Thymus (tissue), 11 donors: Measurements from ENCODE around the gene PPL. TPM values are rescaled to one million over a fixed set of nuclear protein-coding genes. Genes with fewer than 3 reads are reported as not detected.
"Not testable (repeated sequence)": the region's sequence is repeated elsewhere in the genome, so short reads cannot be mapped to it uniquely, and the experiment has no call there.

Experiments used
- DNase-seq, 9 donors: peaks; one replicate each; pipeline ENCODE4 v3.0.0-alpha.2; 2013; ENCODE audit warnings: low spot score in 9 of 9, low read depth in 6 of 9, missing footprints in 1 of 9
- H3K27ac ChIP-seq, 2 donors: one replicate each; pipeline ENCODE4 v1.5.1; 2013; ENCODE audit warnings: control low read depth in 1 of 2, low read depth in 1 of 2, low read length in 1 of 2, mild to moderate bottlenecking in 1 of 2, moderate library complexity in 1 of 2
- H3K27me3 ChIP-seq, 2 donors: one replicate each; pipeline ENCODE4 v1.5.1; 2013; ENCODE audit warnings: low read length in 1 of 2; ENCODE audit not compliant: control insufficient read depth in 2 of 2, insufficient read depth in 1 of 2
- H3K36me3 ChIP-seq, 2 donors: one replicate each; pipeline ENCODE4 v1.5.1; 2013; ENCODE audit warnings: low read length in 1 of 2, mild to moderate bottlenecking in 1 of 2, moderate library complexity in 1 of 2; ENCODE audit not compliant: control insufficient read depth in 2 of 2, insufficient read depth in 2 of 2
- H3K4me1 ChIP-seq, 2 donors: one replicate each; pipeline ENCODE4 v1.5.1; 2013; ENCODE audit warnings: low read length in 2 of 2; ENCODE audit not compliant: control insufficient read depth in 2 of 2, insufficient read depth in 2 of 2
- H3K4me3 ChIP-seq, 2 donors: one replicate each; pipeline ENCODE4 v1.5.1; 2013; ENCODE audit warnings: low read length in 2 of 2, control low read depth in 1 of 2, mild to moderate bottlenecking in 1 of 2
- H3K9me3 ChIP-seq, 2 donors: one replicate each; pipeline ENCODE4 v1.5.1; 2013; ENCODE audit warnings: low read length in 1 of 2, mild to moderate bottlenecking in 1 of 2; ENCODE audit not compliant: control insufficient read depth in 2 of 2, insufficient read depth in 1 of 2
- WGBS: extraction: QIAGEN DNeasy Blood & Tissue Kit; methylation state at CpG from one replicate; pipeline ENCODE4 v1.1.7; 2013; 5-methylcytosine and 5-hydroxymethylcytosine counted together
- polyA plus RNA-seq: library from polyadenylated mRNA; stranded (reverse); fragments of 200-250 nt; gene quantifications from one replicate; pipeline ENCODE4 v1.2.3, GENCODE V29; 2013
- total RNA-seq: library from RNA; stranded (reverse); fragments of 120-200 nt; gene quantifications from one replicate; pipeline ENCODE4 v1.2.4, GENCODE V29; 2013
- donor health status: healthy.

The PPL gene
- total and polyA plus RNA-seq, 2 donors, result 3.7 to 14.3 TPM

GRCh38 chr16:4936181-4936990 lies 562 bp downstream of the PPL start:
- Histone ChIP-seq H3K36me3 (no peaks in the 10 kb centered on the region), H3K4me3 (peak overlapping the region in 1 of 2 donors; percentile 39), H3K27ac (peak overlapping the region in 1 of 2 donors; percentile 60), H3K27me3 (peaks cover 39 to 75% of the 10 kb centered on the region in 2 donors), H3K9me3 (no peaks in the 10 kb centered on the region), H3K4me1 (peaks cover 2 to 5% of the 10 kb centered on the region in 2 donors)
- DNase-seq, result no peak
- WGBS, result 2% methylated on average over 64 of the region's 64 CpGs

- peaks cover 39 to 73% of the 10 kb centered on the region in 2 donors for H3K27me3 ChIP-seq
- 85% methylated on average over 19 of the region's 19 CpGs for WGBS
- H3K27ac ChIP-seq, result peak overlapping the region in 1 of 2 donors; percentile 42
These were observed 1.6 kb downstream of the PPL start for GRCh38 chr16:4935241-4935855.

GRCh38 chr16:4934591-4934990 lies 2.4 kb downstream of the PPL start:
- WGBS, result 94% methylated on average over 6 of the region's 6 CpGs
- Histone ChIP-seq H3K4me1 (peaks cover 2 to 5% of the 10 kb centered on the region in 2 donors), H3K27me3 (peaks cover 39 to 71% of the 10 kb centered on the region in 2 donors), H3K27ac (no peak overlapping the region), H3K4me3 (no peak overlapping the region), H3K9me3 (no peaks in the 10 kb centered on the region), H3K36me3 (no peaks in the 10 kb centered on the region)
- DNase-seq, result no peak

More at GRCh38 chr16:4935241-4935855, 1.6 kb downstream of the PPL start:
- Histone ChIP-seq H3K4me1 (peaks cover 2 to 5% of the 10 kb centered on the region in 2 donors), H3K36me3 (no peaks in the 10 kb centered on the region), H3K9me3 (no peaks in the 10 kb centered on the region), H3K4me3 (no peak overlapping the region)
- no peak for DNase-seq

- Histone ChIP-seq H3K36me3 (no peaks in the 10 kb centered on the region), H3K27me3 (peaks cover 39 to 67% of the 10 kb centered on the region in 2 donors), H3K4me1 (peaks cover 2 to 5% of the 10 kb centered on the region in 2 donors), H3K9me3 (no peaks in the 10 kb centered on the region), H3K27ac (no peak overlapping the region), H3K4me3 (no peak overlapping the region)
- 94% methylated on average over 15 of the region's 15 CpGs for WGBS
- no peak for DNase-seq
These were observed 3.0 kb downstream of the PPL start for GRCh38 chr16:4933871-4934395.

GRCh38 chr16:4933433-4933832 lies 3.5 kb downstream of the PPL start:
- Histone ChIP-seq H3K4me3 (no peak overlapping the region), H3K27me3 (peaks cover 35 to 62% of the 10 kb centered on the region in 2 donors), H3K36me3 (no peaks in the 10 kb centered on the region), H3K4me1 (peaks cover 2 to 5% of the 10 kb centered on the region in 2 donors), H3K9me3 (no peaks in the 10 kb centered on the region), H3K27ac (no peak overlapping the region)
- 92% methylated on average over 8 of the region's 8 CpGs for WGBS
- no peak for DNase-seq

- 88% methylated on average over 11 of the region's 11 CpGs for WGBS
- H3K27me3 ChIP-seq, result peaks cover 15 to 42% of the 10 kb centered on the region in 2 donors
- no peak overlapping the region for H3K4me3 ChIP-seq
- no peak overlapping the region for H3K27ac ChIP-seq
- no peak for DNase-seq
- H3K9me3 ChIP-seq, result peaks cover 0 to 3% of the 10 kb centered on the region in 2 donors
- H3K36me3 ChIP-seq, result no peaks in the 10 kb centered on the region
- H3K4me1 ChIP-seq, result peaks cover 2 to 3% of the 10 kb centered on the region in 2 donors
These were observed 5.6 kb downstream of the PPL start for GRCh38 chr16:4931381-4931780.

GRCh38 chr16:4929619-4930018 lies 7.3 kb downstream of the PPL start:
- H3K9me3 ChIP-seq, H3K36me3 ChIP-seq, DNase-seq, H3K27ac ChIP-seq, H3K4me3 ChIP-seq, H3K4me1 ChIP-seq: not testable (repeated sequence)
- H3K27me3 ChIP-seq, result peaks cover 0 to 27% of the 10 kb centered on the region in 2 donors
- 97% methylated on average over 4 of the region's 4 CpGs for WGBS

- Histone ChIP-seq H3K4me1 (no peaks in the 10 kb centered on the region), H3K9me3 (peaks cover 0 to 3% of the 10 kb centered on the region in 2 donors), H3K27ac (no peak overlapping the region), H3K27me3 (peaks cover 0 to 15% of the 10 kb centered on the region in 2 donors), H3K36me3 (no peaks in the 10 kb centered on the region), H3K4me3 (no peak overlapping the region)
- WGBS, result 94% methylated on average over 6 of the region's 6 CpGs
- no peak for DNase-seq
These were observed 8.7 kb downstream of the PPL start for GRCh38 chr16:4928227-4928626.

- Histone ChIP-seq H3K36me3 (no peaks in the 10 kb centered on the region), H3K27ac (no peak overlapping the region), H3K4me1 (no peaks in the 10 kb centered on the region), H3K9me3 (peaks cover 0 to 3% of the 10 kb centered on the region in 2 donors), H3K4me3 (no peak overlapping the region), H3K27me3 (peaks cover 0 to 13% of the 10 kb centered on the region in 2 donors)
- no peak for DNase-seq
- 72% methylated on average over 2 of the region's 2 CpGs for WGBS
These were observed 9.3 kb downstream of the PPL start for GRCh38 chr16:4927661-4928060.
